H9 (cell line): ENCODE data around the gene ROBO1. TPM values are rescaled to one million over a fixed set of nuclear protein-coding genes. Genes with fewer than 3 reads are reported as not detected.

Experiments used
- DNase-seq: peaks from one replicate; pipeline ENCODE4 v3.0.0-alpha.2; 2017
- H2AFZ ChIP-seq: one replicate; pipeline ENCODE4 v1.6.1; 2013; ENCODE audit warnings: mild to moderate bottlenecking, low read length, control low read depth, moderate library complexity
- H2AK5ac ChIP-seq: 2 replicates; pipeline ENCODE4 v1.6.1; 2013; ENCODE audit warnings: low read length, control low read depth, mixed read lengths; ENCODE audit not compliant: insufficient read length
- H2BK120ac ChIP-seq: one replicate; pipeline ENCODE4 v1.6.1; 2013; ENCODE audit warnings: low read depth, mild to moderate bottlenecking, low read length, control low read depth, inconsistent platforms; ENCODE audit not compliant: poor library complexity, severe bottlenecking
- H2BK12ac ChIP-seq: 2 replicates; pipeline ENCODE4 v1.6.1; 2013; ENCODE audit warnings: low read length, control low read depth, mixed read lengths, low read depth; ENCODE audit not compliant: insufficient read length
- H2BK15ac ChIP-seq: 2 replicates; pipeline ENCODE4 v1.6.1; 2013; ENCODE audit warnings: low read depth, low read length, control low read depth
- H2BK20ac ChIP-seq: one replicate; pipeline ENCODE4 v1.6.1; 2013; ENCODE audit warnings: low read depth, mild to moderate bottlenecking, low read length, control low read depth, inconsistent platforms; ENCODE audit not compliant: poor library complexity, severe bottlenecking
- H2BK5ac ChIP-seq: 2 replicates; pipeline ENCODE4 v1.6.1; 2013; ENCODE audit warnings: low read length, control low read depth, mixed read lengths; ENCODE audit not compliant: insufficient read length
- H3K14ac ChIP-seq: 2 replicates; pipeline ENCODE4 v1.6.1; 2013; ENCODE audit warnings: low read length, control low read depth; ENCODE audit not compliant: insufficient read depth
- H3K18ac ChIP-seq: 2 replicates; pipeline ENCODE4 v1.6.1; 2013; ENCODE audit warnings: low read depth, mild to moderate bottlenecking, mixed read lengths, low read length, control low read depth; ENCODE audit not compliant: insufficient read length
- H3K23ac ChIP-seq: 2 replicates; pipeline ENCODE4 v1.6.1; 2013; ENCODE audit warnings: low read length, control low read depth, mixed read lengths, low read depth; ENCODE audit not compliant: insufficient read length
- H3K23me2 ChIP-seq: 2 replicates; pipeline ENCODE4 v1.6.1; 2013; ENCODE audit warnings: low read depth, mild to moderate bottlenecking, mixed read lengths, low read length, control low read depth; ENCODE audit not compliant: insufficient read length, poor library complexity, severe bottlenecking
- H3K27ac ChIP-seq: 2 replicates; pipeline ENCODE4 v1.5.1; 2013; ENCODE audit warnings: low read length, control low read depth, mixed read lengths, low read depth; ENCODE audit not compliant: insufficient read length
- H3K27me3 ChIP-seq: 2 replicates; pipeline ENCODE4 v1.6.1; 2013; ENCODE audit warnings: low read length, control low read depth, inconsistent platforms; ENCODE audit not compliant: insufficient read depth
- H3K4ac ChIP-seq: 2 replicates; pipeline ENCODE4 v1.6.1; 2013; ENCODE audit warnings: low read depth, mild to moderate bottlenecking, control low read depth, inconsistent platforms, low read length, moderate library complexity
- H3K4me1 ChIP-seq: 2 replicates; pipeline ENCODE4 v1.6.1; 2013; ENCODE audit warnings: low read length, control low read depth, inconsistent platforms; ENCODE audit not compliant: insufficient read depth
- H3K4me2 ChIP-seq: 2 replicates; pipeline ENCODE4 v1.6.1; 2013; ENCODE audit warnings: low read length, control low read depth, mixed read lengths; ENCODE audit not compliant: insufficient read length, insufficient read depth
- H3K56ac ChIP-seq: 2 replicates; pipeline ENCODE4 v1.6.1; 2013; ENCODE audit warnings: low read depth, mild to moderate bottlenecking, mixed read lengths, low read length, control low read depth; ENCODE audit not compliant: insufficient read length
- H3K79me1 ChIP-seq: 2 replicates; pipeline ENCODE4 v1.6.1; 2013; ENCODE audit warnings: low read depth, mild to moderate bottlenecking, moderate library complexity, low read length, control low read depth, inconsistent platforms; ENCODE audit not compliant: insufficient read depth, poor library complexity, severe bottlenecking
- H3K79me2 ChIP-seq: 2 replicates; pipeline ENCODE4 v1.6.1; 2013; ENCODE audit warnings: low read length, control low read depth, inconsistent platforms; ENCODE audit not compliant: insufficient read depth
- H3K9ac ChIP-seq: 2 replicates; pipeline ENCODE4 v1.6.1; 2013; ENCODE audit warnings: low read length, control low read depth, mixed read lengths; ENCODE audit not compliant: insufficient read length; ENCODE audit errors: extremely low read depth
- H3K9me3 ChIP-seq: one replicate; pipeline ENCODE4 v1.6.1; 2013; ENCODE audit warnings: low read depth, low read length, inconsistent platforms; ENCODE audit not compliant: control insufficient read depth
- H3T11ph ChIP-seq: one replicate; pipeline ENCODE4 v1.6.1; 2013; ENCODE audit warnings: mild to moderate bottlenecking, low read length, control low read depth, inconsistent platforms
- H4K20me1 ChIP-seq: one replicate; pipeline ENCODE4 v1.6.1; 2013; ENCODE audit not compliant: control insufficient read depth, insufficient read length, insufficient read depth
- H4K5ac ChIP-seq: 2 replicates; pipeline ENCODE4 v1.6.1; 2013; ENCODE audit warnings: low read depth, mild to moderate bottlenecking, mixed read lengths, low read length, control low read depth; ENCODE audit not compliant: insufficient read length
- H4K8ac ChIP-seq: replicated peaks from 2 replicates; pipeline ENCODE4 v1.6.1; 2013; ENCODE audit warnings: low read length, control low read depth, mixed read lengths, low read depth; ENCODE audit not compliant: insufficient read length
- H4K91ac ChIP-seq: 2 replicates; pipeline ENCODE4 v1.6.1; 2013; ENCODE audit warnings: low read depth, mild to moderate bottlenecking, moderate library complexity, mixed read lengths, low read length, control low read depth; ENCODE audit not compliant: insufficient read length
- H3K27ac Mint-ChIP-seq, 3 experiments: 2 replicates in 2 of 3; 3 replicates in 1 of 3; pipeline ENCODE4 v1.8.0; 2020 to 2021; ENCODE audit warnings: mixed read lengths in 3 of 3, mild to moderate bottlenecking in 1 of 3, moderate library complexity in 1 of 3
- H3K27me3 Mint-ChIP-seq: 2 replicates; pipeline ENCODE4 v1.8.0; 2021; ENCODE audit warnings: low read depth, mild to moderate bottlenecking, moderate library complexity, mixed read lengths
- H3K36me3 Mint-ChIP-seq, 3 experiments: 2 replicates in 2 of 3; 3 replicates in 1 of 3; pipeline ENCODE4 v1.8.0; 2020 to 2021; ENCODE audit warnings: low read depth in 3 of 3, mixed read lengths in 3 of 3; ENCODE audit not compliant: insufficient read depth in 1 of 3
- H3K4me1 Mint-ChIP-seq, 2 experiments: 2 replicates each; pipeline ENCODE4 v1.8.0; 2020; ENCODE audit warnings: mixed read lengths in 2 of 2
- H3K4me3 Mint-ChIP-seq, 2 experiments: 2 replicates in 1 of 2; 3 replicates in 1 of 2; pipeline ENCODE4 v1.8.0; 2020 to 2021; ENCODE audit warnings: mild to moderate bottlenecking in 2 of 2, mixed read lengths in 2 of 2, moderate library complexity in 1 of 2
- H3K9me3 Mint-ChIP-seq, 2 experiments: 2 replicates in 1 of 2; 3 replicates in 1 of 2; pipeline ENCODE4 v1.8.0; 2020; ENCODE audit warnings: mild to moderate bottlenecking in 2 of 2, mixed read lengths in 2 of 2, moderate library complexity in 1 of 2
- WGBS: extraction: QIAGEN DNeasy Blood & Tissue Kit; methylation state at CpG from one replicate; pipeline ENCODE4 v1.1.7; 2013; ENCODE audit warnings: missing lambda C conversion rate, low lambda C conversion rate, mixed read lengths; ENCODE audit not compliant: insufficient read length; ENCODE audit errors: extremely low coverage; 5-methylcytosine and 5-hydroxymethylcytosine counted together
- total RNA-seq: library from RNA; stranded (reverse); gene quantifications from 2 replicates; pipeline ENCODE4 v1.2.1, GENCODE V29; 2021
- TF ChIP-seq, protein P1 (sequence below): fragments of 200-600 bp; sonication (generic); conservative IDR thresholded peaks from 3 replicates; pipeline ENCODE4 v1.8.0; 2021; ENCODE audit warnings: antibody characterized with exemption, mild to moderate bottlenecking

ROBO1 gene
- total RNA-seq, 1 experiment from 2014 or later, result 62.7 TPM

DNA sequence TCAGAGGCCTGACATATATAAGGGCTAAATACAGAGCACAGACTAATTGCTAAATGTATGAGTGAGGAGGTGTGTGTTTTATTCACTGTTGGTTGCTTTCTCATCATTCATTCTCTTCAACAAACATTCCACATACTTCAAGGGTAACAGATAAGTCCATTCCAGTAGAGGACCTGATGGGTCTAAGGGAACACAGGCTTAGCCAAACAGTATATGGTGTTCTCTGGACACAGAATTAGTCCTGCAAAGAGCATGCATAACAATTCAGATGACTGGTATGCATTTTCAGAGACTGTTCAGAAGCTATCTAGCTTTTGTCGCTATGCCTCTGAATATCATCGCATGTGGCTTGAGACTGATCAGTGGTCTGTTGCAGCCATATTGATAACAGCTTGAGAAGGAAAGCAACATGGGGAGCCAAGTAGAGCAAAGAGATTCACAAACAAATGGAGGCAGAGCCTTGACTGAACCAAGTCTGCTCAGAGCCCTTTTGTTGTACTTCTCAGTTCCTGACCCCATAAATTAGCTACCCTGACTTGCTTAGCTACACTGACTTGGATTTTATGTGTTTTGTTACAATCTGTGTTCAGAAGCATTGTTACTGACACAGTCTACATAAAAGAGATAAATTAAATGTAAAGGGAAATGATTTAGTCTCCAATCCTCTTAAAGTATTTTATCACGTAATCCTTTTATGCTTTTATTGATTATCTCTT lies 1178.7 kb downstream of the ROBO1 start:
- no peak overlapping the region for H2BK15ac ChIP-seq

More for the DNA sequence above, 1178.7 kb downstream of the ROBO1 start:
- Histone ChIP-seq H3K23me2 (no peaks in the 10 kb centered on the region), H3K79me2 (no peaks in the 10 kb centered on the region), H4K5ac (no peak overlapping the region), H3K18ac (no peak overlapping the region), H2BK12ac (no peak overlapping the region), H4K20me1 (no peaks in the 10 kb centered on the region), H4K8ac (no peak overlapping the region), H2AK5ac (no peak overlapping the region), H3K4ac (no peak overlapping the region), H3K9me3 (no peaks in the 10 kb centered on the region), H3T11ph (no peak overlapping the region), H2BK120ac (no peak overlapping the region), H3K56ac (no peak overlapping the region), H3K4me1 (peaks cover 6% of the 10 kb centered on the region; the same call in 1 of the 2 replicates), H3K27me3 (no peaks in the 10 kb centered on the region), H3K27ac (no peak overlapping the region), H3K9ac (no peak overlapping the region), H3K23ac (no peak overlapping the region), H3K4me2 (no peak overlapping the region), H3K79me1 (no peaks in the 10 kb centered on the region), H3K14ac (no peak overlapping the region), H4K91ac (no peak overlapping the region), H2BK20ac (no peak overlapping the region), H2BK5ac (no peak overlapping the region), H2AFZ (no peak overlapping the region)
- no peak overlapping the region for H3K4me3 Mint-ChIP-seq
- H3K4me1 Mint-ChIP-seq, result peaks cover 23 to 24% of the 10 kb centered on the region in 2 experiments
- H3K36me3 Mint-ChIP-seq, result peaks cover 4 to 15% (median 13%) of the 10 kb centered on the region in 3 experiments; a peak in 5 of 7 replicates
- no peak for DNase-seq
- no peak overlapping the region for H3K27ac Mint-ChIP-seq
- TF ChIP-seq, protein P1, sequence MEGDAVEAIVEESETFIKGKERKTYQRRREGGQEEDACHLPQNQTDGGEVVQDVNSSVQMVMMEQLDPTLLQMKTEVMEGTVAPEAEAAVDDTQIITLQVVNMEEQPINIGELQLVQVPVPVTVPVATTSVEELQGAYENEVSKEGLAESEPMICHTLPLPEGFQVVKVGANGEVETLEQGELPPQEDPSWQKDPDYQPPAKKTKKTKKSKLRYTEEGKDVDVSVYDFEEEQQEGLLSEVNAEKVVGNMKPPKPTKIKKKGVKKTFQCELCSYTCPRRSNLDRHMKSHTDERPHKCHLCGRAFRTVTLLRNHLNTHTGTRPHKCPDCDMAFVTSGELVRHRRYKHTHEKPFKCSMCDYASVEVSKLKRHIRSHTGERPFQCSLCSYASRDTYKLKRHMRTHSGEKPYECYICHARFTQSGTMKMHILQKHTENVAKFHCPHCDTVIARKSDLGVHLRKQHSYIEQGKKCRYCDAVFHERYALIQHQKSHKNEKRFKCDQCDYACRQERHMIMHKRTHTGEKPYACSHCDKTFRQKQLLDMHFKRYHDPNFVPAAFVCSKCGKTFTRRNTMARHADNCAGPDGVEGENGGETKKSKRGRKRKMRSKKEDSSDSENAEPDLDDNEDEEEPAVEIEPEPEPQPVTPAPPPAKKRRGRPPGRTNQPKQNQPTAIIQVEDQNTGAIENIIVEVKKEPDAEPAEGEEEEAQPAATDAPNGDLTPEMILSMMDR, result no peak
- peaks cover 1% of the 10 kb centered on the region; the same call in 1 of the 2 replicates for H3K27me3 Mint-ChIP-seq
- H3K9me3 Mint-ChIP-seq, result peaks cover 4 to 10% of the 10 kb centered on the region in 2 experiments
- WGBS, result no CpG with 5 or more reads among the region's 3 CpGs
